Measurements from ENCODE around the gene ZBTB2. TPM values are rescaled to one million over a fixed set of nuclear protein-coding genes. Genes with fewer than 3 reads are reported as not detected.

ZBTB2 gene
- total RNA-seq, 1 experiment from 2014 or later = 14.3 TPM

GRCh38 chr6:151409260-151409659 is 17.9 kb upstream of the ZBTB2 start (continued):
- no peak for TF ChIP-seq FOXK1 (CRISPR knock-in tag; IDR thresholded peaks at IDR 0.05)
- TF ChIP-seq ATF3 (CRISPR knock-in tag; conservative IDR thresholded peaks at IDR 0.05) = no peak

- Mint-ChIP-seq H3K27me3 (ENCODE audit: low read depth) (no peaks in the 10 kb centered on the region), H3K36me3 (peaks cover 53% of the 10 kb centered on the region), H3K4me3 (no peak overlapping the region), H3K4me1 (no peaks in the 10 kb centered on the region), H3K27ac (peak overlapping the region; percentile 17), H3K9me3 (peaks cover 10% of the 10 kb centered on the region)
- ATAC-seq (no peak), DNase-seq (ENCODE audit: low spot score) (no peak)
- TF ChIP-seq ZNF532 (CRISPR knock-in tag; IDR thresholded peaks at IDR 0.05; ENCODE audit: borderline replicate concordance) = no peak
- no peak for TF ChIP-seq IRF2 (CRISPR knock-in tag; IDR thresholded peaks at IDR 0.05; ENCODE audit: borderline replicate concordance, low read depth)
- no peak for TF ChIP-seq E2F4 (CRISPR knock-in tag; IDR thresholded peaks at IDR 0.05; ENCODE audit: borderline replicate concordance, low read depth)
- no peak for TF ChIP-seq JAZF1 (CRISPR knock-in tag; IDR thresholded peaks at IDR 0.05)
- 0 out of 2 replicates have a peak, but pooled peaks have one; percentile 14 for TF ChIP-seq AR (CRISPR knock-in tag; IDR thresholded peaks at IDR 0.05)
- no peak for TF ChIP-seq GABPB1 (CRISPR knock-in tag; IDR thresholded peaks at IDR 0.05)
- no peak for TF ChIP-seq FOXP4 (CRISPR knock-in tag; IDR thresholded peaks at IDR 0.05)
- TF ChIP-seq ZNF425 (CRISPR knock-in tag; conservative IDR thresholded peaks at IDR 0.05) = peak; percentile 41; the same call in 1 of the 2 replicates
- no peak for TF ChIP-seq KAT7 (CRISPR knock-in tag; IDR thresholded peaks at IDR 0.05; ENCODE audit: borderline replicate concordance)
- ChIA-PET POLR2A (no interaction called here), CTCF (no interaction called here)
Observed at GRCh38 chr6:151408858-151409257, 17.5 kb upstream of the ZBTB2 start.
